Right ventricle myocardium superior (tissue), 1 donor: Measurements from ENCODE around the gene GRIA3. TPM values are rescaled to one million over a fixed set of nuclear protein-coding genes. Genes with fewer than 3 reads are reported as not detected.
"Not testable (repeated sequence)": the region's sequence is repeated elsewhere in the genome, so short reads cannot be mapped to it uniquely, and the experiment has no call there.

ENCODE experiments used
- ATAC-seq: fragments of 200-7000 bp; cut with Tn5 transposase; one replicate; pipeline ENCODE4 v1.9.1; 2020; ENCODE audit warnings: mild to moderate bottlenecking; ENCODE audit not compliant: poor library complexity
- DNase-seq: peaks from one replicate; pipeline ENCODE4 v3.0.0-alpha.2; 2020
- intact Hi-C: fragments of 100-400 bp; cut with DNase I; formaldehyde crosslinking; loops from one replicate; pipeline ENCODE4 v1.11.2; 2022
- total RNA-seq: library from RNA; stranded (reverse); fragmentation: NEBNext Ultra II Directional; extraction: Animal tissue kit (Norgen Biotek cat#: 25700); gene quantifications from one replicate; pipeline ENCODE4 v1.2.1, GENCODE V29; 2021
- donor health status: DM: no; HTN: yes; CAD: no; lungs with severe emphysema.

Gene GRIA3
- total RNA-seq, 1 donor from 2014 or later, result 0.54 TPM

GRCh38 chrX:123330229-123330942, 146.3 kb downstream of the GRIA3 start:
- ATAC-seq, result no peak

GRCh38 chrX:123331349-123331748, 147.3 kb downstream of the GRIA3 start:
- DNase-seq (no peak), ATAC-seq (no peak)
- intact Hi-C loops, result no loop called here

More at GRCh38 chrX:123330229-123330942, 146.3 kb downstream of the GRIA3 start:
- DNase-seq, result no peak
- intact Hi-C loops, result no loop called here

- intact Hi-C loops, result no loop called here
- no peak for DNase-seq
- ATAC-seq, result no peak
Measured at GRCh38 chrX:123331859-123332258, 147.8 kb downstream of the GRIA3 start.

GRCh38 chrX:123336666-123337065, 152.6 kb downstream of the GRIA3 start:
- intact Hi-C loops, result no loop called here
- DNase-seq (no peak), ATAC-seq (no peak)

DNA sequence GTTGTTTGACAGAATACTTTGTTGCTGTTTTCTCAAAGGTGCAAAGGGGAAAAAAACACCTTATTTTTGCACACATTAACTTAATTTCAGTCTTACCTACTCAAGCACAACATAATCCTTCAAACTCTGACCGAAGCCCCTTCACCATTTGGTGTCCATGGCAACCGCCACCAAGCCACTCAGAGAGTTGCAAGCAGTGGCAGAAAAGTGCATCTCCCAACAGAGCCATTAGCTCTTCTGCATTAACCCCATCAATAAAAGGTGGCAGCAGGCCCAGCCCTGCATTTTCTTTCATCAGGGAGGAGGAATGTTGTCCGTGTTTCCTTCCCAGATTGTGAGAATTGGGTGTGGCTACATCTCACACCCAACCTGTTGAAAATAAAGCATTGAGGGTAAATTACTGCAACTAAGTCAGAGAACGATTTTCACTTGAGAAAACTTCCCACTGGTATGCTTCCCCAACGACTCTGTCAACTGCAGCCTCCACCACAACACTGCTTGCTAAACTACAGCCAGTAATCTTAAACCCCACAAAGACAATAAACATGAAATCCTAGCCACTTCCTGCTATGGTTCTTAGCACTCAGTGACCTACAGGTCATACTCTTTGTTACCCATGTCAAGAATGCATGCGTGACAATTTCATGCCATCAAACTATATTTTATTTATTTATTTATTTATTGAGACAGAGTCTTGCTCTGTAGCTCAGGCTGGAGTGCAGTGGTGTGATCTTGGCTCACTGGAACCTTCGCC, 154.0 kb downstream of the GRIA3 start:
- intact Hi-C loops, result no loop called here
- ATAC-seq, result no peak
- DNase-seq, result no peak

DNA sequence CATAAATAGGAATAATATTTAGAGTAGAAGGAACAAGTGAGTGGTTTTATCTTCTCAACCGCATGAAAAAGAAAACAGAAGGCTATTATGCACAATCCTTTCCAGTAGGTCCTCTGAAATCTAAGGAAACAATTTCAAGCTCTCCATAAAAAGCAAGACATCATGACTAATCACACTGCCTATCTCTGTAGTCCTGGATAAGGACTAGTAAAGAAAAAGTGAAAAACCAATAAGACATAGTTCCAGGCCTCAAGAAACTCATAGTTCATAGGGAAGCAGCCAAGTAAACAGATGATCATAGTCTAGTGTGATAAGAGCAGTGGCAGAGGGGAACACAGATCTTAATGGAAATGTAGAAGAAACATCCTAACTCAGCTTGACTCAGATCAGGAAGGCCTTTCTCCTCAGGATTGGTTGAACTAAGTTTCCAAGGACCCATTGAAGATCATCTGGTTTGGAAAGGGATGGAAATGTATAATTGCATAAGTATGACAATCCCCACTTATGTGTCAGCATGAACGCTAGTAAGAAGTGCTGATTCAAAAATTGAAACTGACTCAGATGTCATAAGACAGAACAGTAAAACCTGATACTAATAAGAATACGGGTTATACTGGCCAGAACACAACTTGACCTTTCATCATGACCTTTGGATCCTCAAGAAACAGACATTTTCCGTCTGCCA, 155.3 kb downstream of the GRIA3 start:
- ATAC-seq (no peak), DNase-seq (no peak)
- intact Hi-C loops, result no loop called here

GRCh38 chrX:123340696-123341095, 156.6 kb downstream of the GRIA3 start:
- no peak for DNase-seq
- ATAC-seq, result no peak
- intact Hi-C loops, result no loop called here

GRCh38 chrX:123348468-123348867, 164.4 kb downstream of the GRIA3 start:
- DNase-seq (no peak), ATAC-seq (no peak)
- intact Hi-C loops, result no loop called here

GRCh38 chrX:123350226-123350625, 166.1 kb downstream of the GRIA3 start:
- no peak for ATAC-seq
- intact Hi-C loops, result no loop called here
- DNase-seq, result no peak

GRCh38 chrX:123357941-123358340, 173.9 kb downstream of the GRIA3 start:
- intact Hi-C loops, result no loop called here
- ATAC-seq, result no peak
- DNase-seq, result no peak

DNA sequence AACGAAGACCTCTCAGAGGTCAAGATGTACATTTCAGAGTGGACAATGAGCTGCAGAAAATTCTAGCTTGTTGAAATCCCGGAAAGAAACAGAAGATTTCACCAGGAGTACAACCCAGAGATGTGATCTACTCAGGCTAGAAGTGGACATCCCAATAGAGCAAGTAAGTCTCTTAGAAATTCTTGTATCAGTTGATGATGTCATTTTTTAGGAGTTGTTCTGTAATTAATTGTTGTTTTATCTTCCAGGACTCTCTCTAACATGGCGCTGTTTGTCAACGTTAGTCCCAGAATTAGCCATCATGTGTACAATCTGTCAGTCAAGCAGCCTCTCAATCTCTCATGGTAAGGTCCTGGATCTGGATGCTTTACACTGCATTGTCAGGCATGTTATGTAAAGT, 174.4 kb downstream of the GRIA3 start:
- DNase-seq (no peak), ATAC-seq (no peak)
- intact Hi-C loops, result no loop called here

DNA sequence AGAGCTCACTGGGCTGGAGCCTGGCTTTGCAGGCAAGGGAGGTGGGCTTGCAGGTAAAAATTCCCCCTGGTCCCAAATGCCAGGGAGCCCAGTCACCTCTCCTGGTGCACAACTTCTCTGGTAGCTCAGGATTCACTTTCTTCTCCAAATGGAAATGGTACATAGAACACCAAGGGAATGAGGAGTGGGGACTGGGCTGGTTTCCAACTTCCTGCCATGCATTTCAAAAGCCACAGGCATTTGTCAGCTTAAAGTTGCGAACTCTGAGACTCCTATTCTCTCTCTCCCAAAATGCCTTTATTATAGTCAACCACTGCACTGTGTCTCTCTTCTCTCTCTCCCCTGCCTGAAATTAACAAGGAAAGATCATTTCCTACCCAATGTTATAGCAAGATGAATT, 177.3 kb downstream of the GRIA3 start:
- intact Hi-C loops, result no loop called here
- ATAC-seq, result no peak
- DNase-seq, result no peak

DNA sequence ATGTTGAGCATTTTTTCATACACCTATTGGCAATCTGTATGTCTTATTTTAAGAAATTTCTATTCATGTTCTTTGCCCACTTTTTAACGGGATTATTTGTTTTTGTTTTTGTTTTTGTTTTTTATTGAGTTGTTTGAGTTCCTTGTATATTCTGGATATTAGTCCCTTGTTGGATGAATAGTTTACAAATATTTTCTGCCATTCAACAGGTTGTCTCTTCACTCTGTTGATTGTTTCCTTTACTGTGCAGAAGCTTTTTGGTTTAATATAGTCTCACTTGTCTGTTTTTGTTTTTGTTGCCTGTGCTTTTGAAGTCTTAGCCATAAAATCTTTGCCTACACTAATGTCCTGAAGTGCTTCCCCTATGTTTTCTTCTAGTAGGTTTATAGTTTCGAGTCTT, 202.1 kb downstream of the GRIA3 start:
- ATAC-seq, intact Hi-C loops: not testable (repeated sequence)

GRCh38 chrX:123392921-123393320, 208.8 kb downstream of the GRIA3 start:
- intact Hi-C loops, result no loop called here
- DNase-seq, result no peak
- no peak for ATAC-seq

More for the DNA sequence above, 202.1 kb downstream of the GRIA3 start:
- DNase-seq, result not testable (repeated sequence)

DNA sequence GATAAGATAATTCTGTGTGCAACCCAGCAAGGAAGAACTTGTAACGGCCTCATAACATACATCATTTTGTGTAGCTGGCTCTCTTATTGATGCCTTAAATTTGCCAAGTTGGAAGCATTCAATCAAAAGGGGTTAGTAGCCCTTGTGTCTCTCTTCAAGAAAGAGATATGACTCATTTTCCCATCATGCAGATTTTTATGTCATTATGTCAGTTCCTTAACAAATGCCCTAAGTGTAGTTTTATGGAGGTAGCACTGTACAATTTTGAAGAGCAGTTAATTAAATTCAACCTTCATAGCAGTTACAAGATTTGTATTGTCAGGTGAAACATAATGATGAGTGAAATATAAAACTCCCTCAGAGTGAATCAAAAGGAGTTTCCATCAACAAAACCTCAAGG, 215.6 kb downstream of the GRIA3 start:
- intact Hi-C loops, result no loop called here
- ATAC-seq, result no peak
- no peak for DNase-seq

GRCh38 chrX:123405231-123405630, 221.2 kb downstream of the GRIA3 start:
- intact Hi-C loops, result no loop called here
- ATAC-seq (no peak), DNase-seq (no peak)

DNA sequence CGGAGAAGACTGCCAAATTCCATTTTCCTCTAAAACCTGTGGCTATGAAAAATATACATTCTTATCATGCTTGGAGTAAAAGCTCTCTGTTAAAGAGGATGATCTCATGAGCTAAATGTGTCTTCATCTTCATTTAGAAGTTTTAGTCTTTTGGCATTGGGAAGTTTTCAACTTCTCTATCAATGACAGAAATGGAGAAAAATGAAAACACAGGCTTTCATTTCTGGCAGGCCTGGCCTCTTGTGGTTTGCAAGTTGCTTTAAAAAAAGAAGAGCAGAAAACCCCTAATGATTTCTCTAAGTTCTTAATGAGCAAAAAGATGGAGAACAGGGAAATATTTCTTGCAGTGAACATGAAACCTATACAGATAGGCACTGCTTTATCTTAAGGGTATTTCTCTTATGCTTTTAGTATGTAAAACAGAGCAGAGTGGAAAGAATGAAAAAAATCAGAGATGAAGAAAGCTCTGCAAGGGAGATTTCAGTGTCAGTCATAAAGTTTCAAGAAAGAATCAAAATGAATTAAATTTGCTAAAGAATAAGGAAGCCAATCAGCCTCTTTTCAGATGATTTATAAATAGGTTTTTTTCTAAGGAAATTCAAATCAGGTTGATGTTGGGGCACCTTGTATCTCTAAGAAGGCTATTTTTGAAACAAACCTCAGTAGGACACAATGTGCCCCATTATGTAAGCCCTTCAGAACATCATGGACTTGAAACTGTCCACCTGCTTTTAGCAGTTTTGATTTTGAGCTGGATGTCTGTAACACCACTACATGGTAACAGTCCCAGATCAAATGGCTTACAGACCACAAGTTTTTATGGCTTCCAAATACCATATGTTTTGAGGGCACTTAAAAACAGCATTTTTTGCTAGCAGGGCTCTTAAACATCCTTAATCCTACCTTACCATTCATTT, 225.0 kb downstream of the GRIA3 start:
- intact Hi-C loops, result no loop called here
- DNase-seq (no peak), ATAC-seq (no peak)

DNA sequence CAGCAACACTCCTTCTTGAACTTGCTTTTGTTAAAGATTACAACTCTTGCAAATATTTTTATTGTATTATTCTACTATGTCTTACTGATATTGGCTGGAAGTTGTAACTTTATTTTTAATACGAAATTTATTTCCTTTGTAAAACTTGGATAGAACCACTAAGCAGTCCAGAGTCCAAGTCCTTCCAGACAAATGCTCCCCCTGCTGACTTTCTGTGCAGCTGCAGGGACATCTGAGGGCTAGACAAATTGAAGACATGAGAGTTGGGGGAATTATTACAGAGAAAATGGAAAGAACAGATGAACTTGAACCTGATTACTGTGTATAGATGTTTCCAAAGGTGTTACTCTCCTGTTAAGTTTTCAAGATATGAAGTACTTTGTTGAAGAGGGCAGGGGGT, 238.8 kb downstream of the GRIA3 start:
- no peak for ATAC-seq
- intact Hi-C loops, result loop anchor here (10.0 kb wide), 1 partner anchor 248 kb away; no protein-coding TSS in a partner anchor

DNA sequence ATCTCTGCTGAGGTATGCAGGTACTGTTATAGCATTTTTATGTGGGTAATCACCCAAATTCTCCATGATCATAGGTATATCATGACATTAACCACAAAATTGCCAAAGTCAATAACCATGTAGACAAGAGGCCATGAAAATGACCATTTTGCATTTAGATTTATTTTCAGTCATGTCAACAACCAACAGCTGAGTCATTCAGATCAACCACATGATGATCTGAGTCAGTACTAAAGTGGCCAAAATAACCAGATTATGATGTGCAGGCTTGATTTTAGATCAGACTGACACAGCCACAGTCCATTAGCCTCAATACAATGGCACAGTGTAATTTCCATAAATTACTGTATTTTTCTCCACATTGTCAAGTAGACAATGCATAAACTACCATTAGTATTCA, 240.5 kb downstream of the GRIA3 start:
- ATAC-seq (no peak), DNase-seq (no peak)
- intact Hi-C loops, result loop anchor here (10.0 kb wide), 1 partner anchor 250 kb away; no protein-coding TSS in a partner anchor

More for the DNA sequence above, 238.8 kb downstream of the GRIA3 start:
- no peak for DNase-seq
